H1 (cell line): ENCODE measurements around the gene MBD5. TPM values are rescaled to one million over a fixed set of nuclear protein-coding genes. Genes with fewer than 3 reads are reported as not detected.

Experiments
- CTCF ChIA-PET: fragments of 300-600 bp; sonication (Branson Sonifier 250); formaldehyde crosslinking; loops from one replicate; lab custom pipeline; 2021; ENCODE audit not compliant: partially characterized antibody; lab: Charles Lee
- POLR2A ChIA-PET: fragments of 300-600 bp; sonication (Branson Sonifier 250); formaldehyde crosslinking; loops from one replicate; lab custom pipeline; 2021; ENCODE audit warnings: inconsistent platforms; ENCODE audit not compliant: partially characterized antibody; lab: Charles Lee
- DNase-seq, 2 experiments: peaks; one replicate each; pipeline versions ENCODE4 v3.0.0 to v3.0.0-alpha.2; 2010 to 2022; ENCODE audit warnings: low spot score in 2 of 2, low read depth in 1 of 2, mixed read lengths in 1 of 2
- FAIRE-seq: peaks from 2 replicates; lab custom pipeline; 2011; peaks lifted over from hg19 to GRCh38; lab: Jason Lieb, UNC
- H2AFZ ChIP-seq: 2 replicates; pipeline ENCODE4 v1.8.1; 2012; ENCODE audit warnings: low read length, inconsistent platforms
- H2AK5ac ChIP-seq: 2 replicates; pipeline ENCODE4 v1.6.1; 2013; ENCODE audit warnings: low read depth, low read length
- H2BK120ac ChIP-seq: replicated peaks from 2 replicates; pipeline ENCODE3; 2013; ENCODE audit warnings: low read depth, low read length, inconsistent platforms
- H2BK12ac ChIP-seq: 2 replicates; pipeline ENCODE4 v1.6.1; 2013; ENCODE audit warnings: low read depth, low read length
- H2BK15ac ChIP-seq: 2 replicates; pipeline ENCODE4 v1.6.1; 2013; ENCODE audit warnings: low read length
- H2BK20ac ChIP-seq: 2 replicates; pipeline ENCODE4 v1.6.1; 2013; ENCODE audit warnings: low read length
- H2BK5ac ChIP-seq: 2 replicates; pipeline ENCODE4 v1.6.1; 2013; ENCODE audit warnings: low read depth, low read length
- H3K14ac ChIP-seq: 2 replicates; pipeline ENCODE4 v1.6.1; 2013; ENCODE audit warnings: inconsistent platforms; ENCODE audit not compliant: insufficient read length
- H3K18ac ChIP-seq: 2 replicates; pipeline ENCODE4 v1.6.1; 2013; ENCODE audit warnings: low read length; ENCODE audit errors: extremely low read depth
- H3K23ac ChIP-seq: 2 replicates; pipeline ENCODE4 v1.6.1; 2013; ENCODE audit warnings: inconsistent platforms; ENCODE audit not compliant: insufficient read length
- H3K23me2 ChIP-seq: 2 replicates; pipeline ENCODE4 v1.6.1; 2013; ENCODE audit warnings: low read depth, low read length
- H3K27ac ChIP-seq: 2 replicates; pipeline ENCODE4 v1.6.1; 2011; ENCODE audit warnings: low read depth, low read length, inconsistent platforms
- H3K27me3 ChIP-seq, 4 experiments: replicated peaks in 1 of 4; 1 replicate in 1 of 4; 2 replicates in 3 of 4; pipeline versions ENCODE4 v1.6.1 to v1.8.1; 2011 to 2013; ENCODE audit warnings: low read length in 3 of 4, mild to moderate bottlenecking in 3 of 4, inconsistent platforms in 2 of 4, mixed read lengths in 2 of 4, moderate library complexity in 1 of 4; ENCODE audit not compliant: control insufficient read depth in 3 of 4, insufficient read depth in 3 of 4; ENCODE audit errors: extremely low read depth in 1 of 4
- H3K36me3 ChIP-seq, 4 experiments: 2 replicates each; pipeline versions ENCODE4 v1.6.1 to v1.8.1; 2011 to 2013; ENCODE audit warnings: mild to moderate bottlenecking in 4 of 4, low read length in 3 of 4, moderate library complexity in 2 of 4, control low read depth in 1 of 4, inconsistent platforms in 1 of 4; ENCODE audit not compliant: insufficient read depth in 4 of 4, control insufficient read depth in 2 of 4
- H3K4ac ChIP-seq: replicated peaks from 2 replicates; pipeline ENCODE3; 2013; ENCODE audit warnings: low read length, low read depth, mixed read lengths, inconsistent platforms; ENCODE audit not compliant: insufficient read length
- H3K4me1 ChIP-seq, 4 experiments: replicated peaks in 1 of 4; 1 replicate in 1 of 4; 2 replicates in 3 of 4; pipeline versions ENCODE4 v1.6.1 to v1.8.1; 2011 to 2013; ENCODE audit warnings: low read length in 3 of 4, inconsistent platforms in 2 of 4, mixed read lengths in 1 of 4; ENCODE audit not compliant: insufficient read depth in 4 of 4, control insufficient read depth in 3 of 4
- H3K4me2 ChIP-seq, 2 experiments: 2 replicates each; pipeline versions ENCODE4 v1.6.1 to v1.8.1; 2011 to 2013; ENCODE audit warnings: low read depth in 2 of 2, low read length in 2 of 2, control low read depth in 1 of 2, inconsistent platforms in 1 of 2, mild to moderate bottlenecking in 1 of 2; ENCODE audit not compliant: insufficient read depth in 1 of 2
- H3K4me3 ChIP-seq, 4 experiments: fragments of 200-600, 300-600 bp in 1 of 4; sonication (generic), shearing (Covaris generic), sonication (Bioruptor Twin) in 1 of 4; 2 replicates each; pipeline versions ENCODE4 v1.5.1 to v1.8.1; 2011 to 2016; ENCODE audit warnings: low read length in 4 of 4, low read depth in 3 of 4, control low read depth in 2 of 4, inconsistent platforms in 2 of 4, mild to moderate bottlenecking in 2 of 4, mixed read lengths in 1 of 4, moderate library complexity in 1 of 4; ENCODE audit not compliant: insufficient read depth in 2 of 4; ENCODE audit errors: extremely low read depth in 1 of 4
- H3K56ac ChIP-seq: replicated peaks from 2 replicates; pipeline ENCODE3; 2013; ENCODE audit warnings: low read depth, mild to moderate bottlenecking, mixed read lengths, low read length, inconsistent platforms; ENCODE audit not compliant: insufficient read length
- H3K79me1 ChIP-seq: 2 replicates; pipeline ENCODE4 v1.6.1; 2013; ENCODE audit warnings: low read depth, low read length, control low read depth
- H3K79me2 ChIP-seq, 2 experiments: 2 replicates each; pipeline versions ENCODE4 v1.6.1 to v1.8.1; 2012 to 2013; ENCODE audit warnings: low read length in 2 of 2, mild to moderate bottlenecking in 2 of 2, inconsistent platforms in 1 of 2; ENCODE audit not compliant: insufficient read depth in 2 of 2, control insufficient read depth in 1 of 2
- H3K9ac ChIP-seq, 4 experiments: replicated peaks in 1 of 4; 1 replicate in 1 of 4; 2 replicates in 3 of 4; pipeline versions ENCODE4 v1.6.1 to v1.8.1; 2011 to 2013; ENCODE audit warnings: low read depth in 3 of 4, low read length in 3 of 4, control low read depth in 2 of 4, mild to moderate bottlenecking in 2 of 4, moderate library complexity in 2 of 4, inconsistent platforms in 1 of 4; ENCODE audit errors: extremely low read depth in 1 of 4
- H3K9me3 ChIP-seq, 2 experiments: 2 replicates each; pipeline versions ENCODE4 v1.6.1 to v1.8.1; 2012 to 2013; ENCODE audit warnings: mild to moderate bottlenecking in 2 of 2, moderate library complexity in 2 of 2, control low read depth in 1 of 2, inconsistent platforms in 1 of 2, low read depth in 1 of 2, low read length in 1 of 2, mixed read lengths in 1 of 2; ENCODE audit not compliant: insufficient read depth in 2 of 2
- H4K20me1 ChIP-seq, 2 experiments: replicated peaks in 1 of 2; 2 replicates each; pipeline versions ENCODE3 to v1.8.1; 2011 to 2013; ENCODE audit warnings: inconsistent platforms in 2 of 2, low read length in 2 of 2, mild to moderate bottlenecking in 1 of 2; ENCODE audit not compliant: insufficient read depth in 2 of 2, control insufficient read depth in 1 of 2
- H4K5ac ChIP-seq: 2 replicates; pipeline ENCODE4 v1.6.1; 2013; ENCODE audit warnings: low read length, low read depth, mixed read lengths, inconsistent platforms; ENCODE audit not compliant: insufficient read length
- H4K8ac ChIP-seq: 2 replicates; pipeline ENCODE4 v1.8.0; 2013; ENCODE audit warnings: mild to moderate bottlenecking, moderate library complexity, low read length, inconsistent platforms; ENCODE audit not compliant: insufficient read depth; ENCODE audit errors: extremely low read depth
- H4K91ac ChIP-seq: replicated peaks from 2 replicates; pipeline ENCODE3; 2013; ENCODE audit warnings: low read length, mixed read lengths, inconsistent platforms; ENCODE audit not compliant: insufficient read length
- CHD1 ChIP-seq: IDR thresholded peaks from 2 replicates; pipeline ENCODE4 v1.6.1; 2012; ENCODE audit warnings: low read depth, low read length, improper control_type of control experiment
- GTF2F1 ChIP-seq: IDR thresholded peaks from 2 replicates; pipeline ENCODE4 v1.6.1; 2012; ENCODE audit warnings: low read depth, low read length, improper control_type of control experiment, borderline replicate concordance
- KDM1A ChIP-seq: fragments of 200-600, 300-600 bp; sonication (generic); IDR thresholded peaks from 2 replicates; pipeline ENCODE4 v1.7.1; 2016; ENCODE audit warnings: mild to moderate bottlenecking, low read length, borderline replicate concordance
- POU5F1 ChIP-seq: IDR thresholded peaks from 2 replicates; pipeline ENCODE4 v1.6.1; 2011; ENCODE audit warnings: low read depth, mild to moderate bottlenecking, low read length, moderate library complexity
- RNF2 ChIP-seq: fragments of 200-900, 300-1000 bp; sonication (generic); IDR thresholded peaks from 2 replicates; pipeline ENCODE4 v1.7.1; 2016; ENCODE audit warnings: borderline replicate concordance, low read depth, mild to moderate bottlenecking, antibody characterized with exemption, low read length; ENCODE audit not compliant: poor library complexity, severe bottlenecking; ENCODE audit errors: missing control alignments
- TAF7 ChIP-seq: optimal IDR thresholded peaks from 2 replicates; pipeline ENCODE3; 2011; ENCODE audit warnings: low read depth, mild to moderate bottlenecking, inconsistent platforms, low read length, moderate library complexity, borderline replicate concordance
- polyA plus RNA-seq, 7 experiments: library from polyadenylated mRNA; depleted of rRNA in 3 of 7; stranded (reverse) in 5 of 7; unstranded in 2 of 7; fragments of >200 nt in 5 of 7; fragments of 200-250 nt in 2 of 7; gene quantifications; 1 replicate in 5 of 7; 2 replicates in 1 of 7; 4 replicates in 1 of 7; pipeline versions ENCODE4 v1.2.1 to v1.2.3, GENCODE V29; 2011 to 2013; ENCODE audit warnings: missing spikeins in 2 of 7, mixed read lengths in 2 of 7
- total RNA-seq: library from RNA; stranded (reverse); fragmentation: NEBNext Ultra II Directional; extraction: Animal tissue kit (Norgen Biotek cat#: 25700); gene quantifications from 2 replicates; pipeline ENCODE4 v1.2.1, GENCODE V29; 2021
- TF ChIP-seq, protein P1 (sequence below): IDR thresholded peaks from 2 replicates; pipeline ENCODE4 v1.6.1; 2012; ENCODE audit warnings: low read length, inconsistent platforms

MBD5 gene
- total and polyA plus RNA-seq, 2 of the 8 experiments (the other 6 are each of a cell fraction or from before 2014, with no cell fraction given) = 9.7 to 29.4 TPM

DNA sequence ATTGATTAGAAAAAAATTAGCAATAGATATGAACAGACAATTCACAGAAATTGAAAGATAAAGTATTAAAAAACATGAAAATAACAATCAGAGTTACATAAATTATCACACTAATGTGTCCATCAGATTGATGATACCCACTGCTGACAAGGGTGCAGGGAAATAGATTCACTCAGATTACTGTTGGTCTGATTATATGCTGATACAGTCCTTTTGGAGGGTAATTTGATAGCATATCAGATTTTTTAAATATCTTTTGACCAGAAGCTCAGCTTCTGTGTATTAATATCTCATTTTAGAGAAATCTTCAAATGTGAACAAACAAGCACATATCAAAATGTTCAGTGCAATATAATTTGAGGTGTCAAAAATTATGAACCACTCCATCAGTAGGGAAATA, 465.8 kb downstream of the MBD5 start:
- Histone ChIP-seq H4K91ac (no peak overlapping the region), H2BK15ac (no peak overlapping the region), H3K18ac (no peak overlapping the region), H3K27ac (no peak overlapping the region), H4K5ac (no peak overlapping the region), H4K8ac (no peak overlapping the region), H2AK5ac (no peak overlapping the region), H4K20me1 (no peaks in the 10 kb centered on the region), H3K14ac (no peak overlapping the region), H3K9ac (no peak overlapping the region), H3K9me3 (no peaks in the 10 kb centered on the region), H2BK5ac (no peak overlapping the region), H3K4me1 (peaks cover 0 to 2% (median 1%) of the 10 kb centered on the region in 4 experiments; a peak in 2 of 7 replicates), H3K79me2 (no peaks in the 10 kb centered on the region), H3K79me1 (no peaks in the 10 kb centered on the region), H3K4me2 (no peak overlapping the region), H3K4me3 (no peak overlapping the region), H3K56ac (no peak overlapping the region), H3K23me2 (no peaks in the 10 kb centered on the region; the same call in 1 of the 2 replicates), H2BK120ac (no peak overlapping the region), H2BK20ac (no peak overlapping the region), H2AFZ (no peak overlapping the region), H3K4ac (no peak overlapping the region), H3K27me3 (no peaks in the 10 kb centered on the region), H2BK12ac (no peak overlapping the region), H3K23ac (no peak overlapping the region), H3K36me3 (no peaks in the 10 kb centered on the region)
- POLR2A ChIA-PET = no interaction called here
- DNase-seq = no peak
- CTCF ChIA-PET = interaction anchor here (3.1 kb wide), 1 partner anchor 22 kb away, joined by 13 read pairs; no protein-coding TSS in a partner anchor
- FAIRE-seq = no peak
- TF ChIP-seq POU5F1 (no peak), RNF2 (no peak), GTF2F1 (no peak), CHD1 (no peak), KDM1A (no peak), TAF7 (no peak)
- TF ChIP-seq, protein P1, sequence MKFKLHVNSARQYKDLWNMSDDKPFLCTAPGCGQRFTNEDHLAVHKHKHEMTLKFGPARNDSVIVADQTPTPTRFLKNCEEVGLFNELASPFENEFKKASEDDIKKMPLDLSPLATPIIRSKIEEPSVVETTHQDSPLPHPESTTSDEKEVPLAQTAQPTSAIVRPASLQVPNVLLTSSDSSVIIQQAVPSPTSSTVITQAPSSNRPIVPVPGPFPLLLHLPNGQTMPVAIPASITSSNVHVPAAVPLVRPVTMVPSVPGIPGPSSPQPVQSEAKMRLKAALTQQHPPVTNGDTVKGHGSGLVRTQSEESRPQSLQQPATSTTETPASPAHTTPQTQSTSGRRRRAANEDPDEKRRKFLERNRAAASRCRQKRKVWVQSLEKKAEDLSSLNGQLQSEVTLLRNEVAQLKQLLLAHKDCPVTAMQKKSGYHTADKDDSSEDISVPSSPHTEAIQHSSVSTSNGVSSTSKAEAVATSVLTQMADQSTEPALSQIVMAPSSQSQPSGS = no peak
